Measurements from ENCODE around the gene PLA2R1. TPM values are rescaled to one million over a fixed set of nuclear protein-coding genes. Genes with fewer than 3 reads are reported as not detected.

Gene PLA2R1
- polyA plus RNA-seq, 3 donors = not detected

GRCh38 chr2:160055726-160056108 is 6.7 kb downstream of the PLA2R1 start:
- no peak overlapping the region for H2AFZ ChIP-seq (ENCODE audit: insufficient read depth, low read depth, low read length, poor library complexity, severe bottlenecking)
- no peaks in the 10 kb centered on the region for H3K4me1 ChIP-seq (ENCODE audit: control insufficient read depth in 1 of 2, insufficient read depth in 2 of 2, low read length in 2 of 2)
- no peak overlapping the region for H3K4me3 ChIP-seq (replicated peaks in 1 of 3; ENCODE audit: low read depth in 2 of 3, low read length in 3 of 3)
- TF ChIP-seq CTCF (IDR thresholded peaks at IDR 0.05) = no peak
- H3K27me3 ChIP-seq (ENCODE audit: control insufficient read depth in 2 of 2, insufficient read depth in 2 of 2, low read length in 2 of 2) = peaks cover 2 to 5% of the 10 kb centered on the region in 2 donors
- H3K4me2 ChIP-seq (replicated peaks; ENCODE audit: extremely low read depth, low read length, poor library complexity, severe bottlenecking) = no peak overlapping the region
- Mint-ChIP-seq H3K4me3 (no peak overlapping the region), H3K9me3 (peaks cover 0 to 3% (median 0%) of the 10 kb centered on the region in 7 donors), H3K36me3 (no peaks in the 10 kb centered on the region), H3K27me3 (ENCODE audit: low read depth in 3 of 3) (peaks cover 2 to 8% (median 5%) of the 10 kb centered on the region in 3 donors), H3K27ac (no peak overlapping the region), H3K4me1 (no peaks in the 10 kb centered on the region)
- no peak overlapping the region for H3K27ac ChIP-seq (ENCODE audit: low read depth in 1 of 2, low read length in 2 of 2)
- DNase-seq = no peak
- intact Hi-C loops (cut with micrococcal nuclease) = no loop called here
- H4K20me1 ChIP-seq (ENCODE audit: insufficient read depth, low read length) = no peaks in the 10 kb centered on the region
- H3K9me3 ChIP-seq (replicated peaks in 1 of 2; ENCODE audit: control insufficient read depth in 1 of 2, insufficient read depth in 1 of 2, low read length in 2 of 2) = no peaks in the 10 kb centered on the region
- H3K36me3 ChIP-seq (replicated peaks in 1 of 2; ENCODE audit: control insufficient read depth in 1 of 2, insufficient read depth in 2 of 2, low read length in 2 of 2) = no peaks in the 10 kb centered on the region
- no peak overlapping the region for H3K9ac ChIP-seq (ENCODE audit: insufficient read depth, low read length, poor library complexity, severe bottlenecking)
- no peaks in the 10 kb centered on the region for H3K79me2 ChIP-seq (ENCODE audit: insufficient read depth, low read length)
- 94% methylated on average over 6 of the region's 7 CpGs for WGBS (ENCODE audit: insufficient coverage)

DNA sequence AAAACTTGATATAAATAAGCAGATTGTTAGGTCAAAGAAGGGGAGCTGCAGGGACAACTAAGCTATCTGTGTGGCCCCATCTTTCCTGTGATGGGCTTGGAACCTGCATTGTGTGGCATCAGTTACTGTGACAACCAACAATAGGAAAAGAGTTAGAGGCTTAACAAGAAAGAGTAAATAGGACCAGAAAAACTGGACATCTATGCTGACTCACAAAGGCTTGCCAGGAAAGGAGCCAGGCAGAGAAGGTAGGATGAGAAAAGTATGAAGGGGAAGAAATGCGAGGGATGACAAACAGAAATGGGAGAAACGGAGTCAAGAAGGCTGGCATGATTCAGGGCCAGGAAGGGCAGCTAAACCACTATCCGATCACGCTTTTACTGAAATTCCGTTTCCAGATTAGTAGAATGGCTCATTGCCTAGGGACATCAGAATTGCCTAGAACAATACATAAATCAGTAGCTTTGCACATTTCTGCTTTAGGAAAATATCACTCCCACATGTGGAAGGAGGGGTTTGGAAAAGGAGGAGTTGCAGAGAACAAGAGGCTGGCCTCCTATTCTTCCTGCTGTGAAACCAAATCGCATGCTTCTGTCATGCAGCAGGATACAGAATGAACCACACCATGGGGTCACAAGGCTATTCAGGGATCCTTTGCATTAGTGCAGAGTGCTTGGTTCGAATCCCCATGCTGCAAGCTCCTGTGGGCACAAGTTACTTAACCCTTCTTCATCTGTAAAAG is 7.3 kb downstream of the PLA2R1 start:
- no peaks in the 10 kb centered on the region for H3K27me3 ChIP-seq (ENCODE audit: control insufficient read depth in 2 of 2, insufficient read depth in 2 of 2, low read length in 2 of 2)
- no peaks in the 10 kb centered on the region for H3K4me1 ChIP-seq (ENCODE audit: control insufficient read depth in 1 of 2, insufficient read depth in 2 of 2, low read length in 2 of 2)
- H3K27ac ChIP-seq (ENCODE audit: low read depth in 1 of 2, low read length in 2 of 2) = no peak overlapping the region
- no peak overlapping the region for H2AFZ ChIP-seq (ENCODE audit: insufficient read depth, low read depth, low read length, poor library complexity, severe bottlenecking)
- WGBS (ENCODE audit: insufficient coverage) = 93% methylated on average over 5 of the region's 7 CpGs
- no peaks in the 10 kb centered on the region for H3K36me3 Mint-ChIP-seq
- H3K4me3 ChIP-seq (replicated peaks in 1 of 3; ENCODE audit: low read depth in 2 of 3, low read length in 3 of 3) = no peak overlapping the region
- DNase-seq = no peak
- H3K27ac Mint-ChIP-seq = no peak overlapping the region
- H3K4me3 Mint-ChIP-seq = no peak overlapping the region
- H3K9ac ChIP-seq (ENCODE audit: insufficient read depth, low read length, poor library complexity, severe bottlenecking) = no peak overlapping the region
- H4K20me1 ChIP-seq (ENCODE audit: insufficient read depth, low read length) = no peaks in the 10 kb centered on the region
- peaks cover 2 to 7% (median 3%) of the 10 kb centered on the region in 3 donors for H3K27me3 Mint-ChIP-seq (ENCODE audit: low read depth in 3 of 3)
- no peaks in the 10 kb centered on the region for H3K79me2 ChIP-seq (ENCODE audit: insufficient read depth, low read length)
- peaks cover 0 to 3% (median 0%) of the 10 kb centered on the region in 7 donors for H3K9me3 Mint-ChIP-seq
- no peaks in the 10 kb centered on the region for H3K36me3 ChIP-seq (replicated peaks in 1 of 2; ENCODE audit: control insufficient read depth in 1 of 2, insufficient read depth in 2 of 2, low read length in 2 of 2)
- H3K4me2 ChIP-seq (replicated peaks; ENCODE audit: extremely low read depth, low read length, poor library complexity, severe bottlenecking) = no peak overlapping the region
- H3K9me3 ChIP-seq (replicated peaks in 1 of 2; ENCODE audit: control insufficient read depth in 1 of 2, insufficient read depth in 1 of 2, low read length in 2 of 2) = no peaks in the 10 kb centered on the region
- H3K4me1 Mint-ChIP-seq = no peaks in the 10 kb centered on the region
- intact Hi-C loops (cut with micrococcal nuclease) = no loop called here
- no peak for TF ChIP-seq CTCF (IDR thresholded peaks at IDR 0.05)

Data from CD14-positive monocyte (primary cell).